Stimulated activated CD8-positive, alpha-beta memory T cell treated with anti-CD3 and anti-CD28 coated beads, Interleukin-15, amount 100 ng/mL, for 48 hours (primary cell): ENCODE data around the gene LHX5.

ENCODE experiments used
- DNase-seq, 2 donors: peaks; one replicate each; pipeline ENCODE4 v3.0.0-alpha.2; 2020; ENCODE audit warnings: low read depth in 2 of 2

LHX5 gene

DNA sequence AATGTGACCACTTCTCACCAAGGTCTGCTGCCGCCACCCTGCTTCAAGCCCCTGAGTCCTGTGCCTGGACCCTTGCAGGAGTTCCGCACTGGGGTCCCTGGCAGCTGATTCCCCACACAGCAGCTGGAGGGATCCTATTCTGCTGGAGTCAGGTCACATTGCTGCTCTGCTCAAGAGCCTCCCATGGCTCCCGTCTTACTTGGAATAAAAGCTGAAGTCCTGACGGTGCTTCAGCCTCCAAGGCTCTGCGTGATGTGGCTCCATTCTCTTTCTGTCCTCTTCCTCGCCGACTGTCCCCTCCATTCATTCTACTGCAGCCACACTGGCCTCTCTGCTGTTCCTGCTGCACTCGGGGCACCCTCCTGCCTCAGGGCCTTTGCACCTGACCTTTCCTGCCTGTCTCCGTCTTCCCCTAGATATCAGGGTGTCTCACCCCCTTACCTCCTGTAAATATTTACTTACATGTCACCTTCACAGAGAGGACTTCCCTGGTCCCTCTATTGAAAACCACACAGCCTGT lies 57.1 kb downstream of the LHX5 start:
- no peak for DNase-seq

DNA sequence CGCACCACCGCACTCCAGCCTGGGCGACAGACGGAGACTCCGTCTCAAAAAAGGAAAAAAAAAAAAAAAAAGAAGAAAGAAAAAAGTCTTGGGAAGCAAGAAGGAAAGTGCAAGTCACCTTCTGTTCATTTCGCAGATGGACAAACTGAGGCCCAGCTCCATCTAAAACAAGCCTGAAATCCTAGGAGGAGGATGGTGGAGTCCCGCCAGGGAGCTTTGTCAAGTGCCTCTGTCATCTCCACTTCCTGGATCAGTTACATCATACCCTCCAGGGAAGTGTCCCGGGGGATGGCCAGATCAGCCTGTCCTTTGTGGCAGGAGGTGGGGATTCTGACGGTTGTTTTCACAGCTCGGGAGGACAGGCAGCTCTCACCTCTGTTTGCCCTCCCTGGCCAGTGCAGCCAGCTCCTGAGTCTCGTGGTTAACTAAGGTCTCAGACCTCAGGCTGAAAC lies 58.2 kb downstream of the LHX5 start:
- no peak for DNase-seq
